Stimulated activated CD4-positive, alpha-beta T cell treated with anti-CD3 and anti-CD28 coated beads, Interleukin-12 subunit alpha, Interleukin-12 subunit beta, amount 100 ng/mL, for 24 hours (primary cell): ENCODE measurements around the gene TRIM24.

Experiments
- DNase-seq, 2 experiments: peaks; one replicate each; pipeline ENCODE4 v3.0.0-alpha.2; 2020; ENCODE audit warnings: low read depth in 2 of 2

TRIM24 gene

DNA sequence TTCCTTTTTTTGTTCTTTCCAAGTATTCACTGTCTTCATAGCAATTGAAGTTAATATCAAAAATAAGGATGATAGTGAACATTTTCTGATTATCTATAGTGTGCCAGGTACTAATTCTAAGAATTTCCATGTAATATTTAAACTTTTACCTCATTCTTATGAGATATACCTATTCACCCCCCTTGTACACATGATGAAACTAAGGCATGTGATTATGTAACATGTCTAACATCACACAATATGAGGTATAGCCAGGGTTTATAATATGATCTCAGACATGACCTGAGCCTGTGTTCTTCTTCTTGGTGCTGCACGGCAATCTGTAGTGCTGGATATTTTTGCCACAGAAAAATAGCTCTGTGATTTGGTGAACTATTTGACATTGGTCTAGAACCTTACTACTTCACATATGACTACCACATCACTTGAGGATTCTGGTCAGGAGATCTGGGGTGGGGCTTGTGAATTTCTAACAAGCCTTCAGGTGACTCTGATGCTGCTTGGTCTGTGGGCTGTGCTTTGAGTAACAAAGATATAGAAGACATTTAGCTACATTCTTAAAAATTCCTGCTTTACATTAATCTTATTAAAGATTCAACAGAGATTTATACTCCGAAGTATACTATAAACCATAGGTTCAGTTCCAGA, 79.1 kb downstream of the TRIM24 start:
- no peak for DNase-seq

- no peak for DNase-seq
These were observed 82.1 kb downstream of the TRIM24 start for GRCh38 chr7:138542183-138542582.

- DNase-seq = no peak
These were observed 83.7 kb downstream of the TRIM24 start for GRCh38 chr7:138543739-138544138.

DNA sequence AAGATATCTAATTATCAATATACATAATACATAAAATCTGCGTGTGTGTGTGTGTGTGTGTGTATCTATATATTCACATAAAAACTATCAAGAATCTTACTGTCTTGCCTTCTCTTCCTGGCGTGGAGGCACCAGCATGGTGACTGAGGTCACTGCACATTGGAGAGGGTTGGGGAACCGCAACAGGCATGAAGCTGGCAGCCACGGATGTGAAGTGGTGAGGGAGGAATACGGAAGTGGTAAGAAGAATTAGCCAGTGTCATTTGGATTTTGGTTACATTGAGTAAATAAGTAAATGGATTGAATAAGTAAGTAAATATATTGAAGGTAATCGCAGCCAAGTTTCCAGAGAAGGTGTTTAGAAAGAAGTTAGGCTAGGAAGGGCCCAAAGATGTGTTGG, 85.1 kb downstream of the TRIM24 start:
- no peak for DNase-seq

DNA sequence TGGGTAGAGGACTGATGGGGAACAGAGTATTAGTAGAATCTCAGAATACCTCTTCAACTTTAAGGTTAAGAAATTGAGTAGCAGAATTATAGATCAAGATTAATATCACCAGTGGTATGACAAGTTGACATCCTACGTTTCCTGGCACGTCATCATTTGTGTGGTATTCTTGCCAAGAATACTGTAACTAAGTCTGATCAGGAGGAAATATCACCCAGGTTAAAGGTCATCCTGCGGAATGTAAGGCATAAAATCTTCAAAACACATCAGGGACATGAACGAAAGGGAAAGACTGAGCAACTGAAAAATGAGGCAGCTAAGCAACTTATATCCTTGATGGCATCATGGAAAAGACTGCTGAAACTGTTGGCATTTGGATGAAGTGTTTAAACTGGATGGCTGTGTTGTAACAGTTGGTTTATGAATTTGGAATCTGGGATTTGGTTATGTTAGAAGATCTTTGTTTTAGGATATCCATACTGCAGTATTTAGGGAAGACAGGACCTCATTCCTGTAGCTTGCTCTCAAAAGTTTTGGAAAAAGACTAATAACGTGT, 86.1 kb downstream of the TRIM24 start:
- no peak for DNase-seq

DNA sequence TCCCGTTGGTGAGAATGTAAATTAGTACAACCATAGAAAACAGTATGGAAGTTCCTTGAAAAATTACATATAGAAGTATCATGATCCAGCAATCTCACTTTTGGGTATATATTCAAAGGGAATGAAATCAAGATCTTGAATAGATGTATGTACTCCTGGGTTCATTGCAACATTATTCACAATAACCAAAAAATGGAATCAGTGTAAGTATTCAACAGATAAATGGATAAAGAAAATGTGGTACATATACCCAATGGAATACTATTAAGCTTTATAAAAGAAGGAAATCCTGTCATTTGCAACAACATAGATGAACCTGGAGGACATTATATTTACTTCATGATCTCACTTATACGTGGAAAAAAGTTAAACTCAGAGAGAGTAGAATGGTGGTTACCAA, 86.8 kb downstream of the TRIM24 start:
- no peak for DNase-seq

DNA sequence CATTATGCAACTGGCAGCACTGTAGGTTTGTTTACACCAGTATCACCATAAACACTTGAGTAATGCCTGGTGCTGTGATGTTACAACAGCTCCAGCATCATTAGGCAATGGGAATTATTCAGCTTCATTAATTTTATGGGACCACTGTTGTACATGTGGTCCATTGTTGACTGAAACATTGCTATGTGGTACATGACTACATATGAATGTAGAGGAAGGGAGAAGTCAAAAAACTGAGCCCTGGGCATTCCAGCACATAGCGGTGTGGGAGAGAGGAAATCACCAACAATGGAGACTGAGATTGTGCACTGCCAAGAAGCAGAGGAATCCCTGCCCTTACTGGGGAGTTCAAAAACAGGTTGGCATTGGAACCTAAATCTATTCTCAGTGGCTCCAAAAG, 89.0 kb downstream of the TRIM24 start:
- no peak for DNase-seq

DNA sequence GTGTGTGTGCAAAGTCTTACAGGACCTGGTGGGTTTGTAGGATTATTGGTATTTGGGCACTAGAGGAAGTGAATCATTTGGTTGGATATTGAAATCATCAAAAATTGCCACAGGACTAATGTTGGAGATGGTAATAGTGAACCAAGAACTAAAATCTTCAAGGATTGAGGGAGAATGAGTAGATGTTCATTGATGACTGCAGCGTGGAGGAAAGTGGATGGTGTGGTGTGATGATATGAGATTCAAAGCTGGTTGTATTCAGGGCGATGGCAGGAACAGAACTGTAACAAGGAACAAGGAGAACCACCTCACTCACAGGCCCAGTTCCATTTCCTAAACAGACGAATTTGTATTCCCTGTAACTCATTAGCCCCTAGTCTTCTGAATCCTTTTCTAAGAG, 90.3 kb downstream of the TRIM24 start:
- no peak for DNase-seq

- DNase-seq = no peak
These were observed 91.0 kb downstream of the TRIM24 start for GRCh38 chr7:138551102-138551501.

GRCh38 chr7:138553805-138554204, 93.7 kb downstream of the TRIM24 start:
- no peak for DNase-seq

GRCh38 chr7:138554674-138555073, 94.6 kb downstream of the TRIM24 start:
- DNase-seq = no peak

DNA sequence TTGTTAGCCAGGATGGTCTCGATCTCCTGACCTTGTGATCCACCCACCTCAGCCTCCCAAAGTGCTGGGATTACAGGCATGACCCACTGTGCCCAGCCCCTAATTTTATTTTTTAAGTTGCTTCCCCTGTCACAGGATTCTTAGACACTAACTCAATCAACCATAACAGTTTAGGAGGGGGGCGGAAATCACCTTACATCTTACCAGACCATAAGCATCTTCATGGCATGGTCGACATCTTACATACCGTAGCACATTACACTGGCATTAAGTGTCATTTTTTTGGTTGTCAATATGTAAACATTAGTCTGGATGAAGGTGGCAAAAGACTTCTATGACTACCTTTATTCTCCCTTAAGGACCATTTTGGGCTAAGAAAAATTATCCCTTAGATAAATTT, 95.6 kb downstream of the TRIM24 start:
- no peak for DNase-seq

- no peak for DNase-seq
These were observed 96.9 kb downstream of the TRIM24 start for GRCh38 chr7:138556771-138557484.

- DNase-seq = no peak
These were observed 99.4 kb downstream of the TRIM24 start for GRCh38 chr7:138559448-138559847.

GRCh38 chr7:138563808-138564207, 103.7 kb downstream of the TRIM24 start:
- no peak for DNase-seq

- no peak for DNase-seq
These were observed 104.3 kb downstream of the TRIM24 start for GRCh38 chr7:138564365-138564764.

DNA sequence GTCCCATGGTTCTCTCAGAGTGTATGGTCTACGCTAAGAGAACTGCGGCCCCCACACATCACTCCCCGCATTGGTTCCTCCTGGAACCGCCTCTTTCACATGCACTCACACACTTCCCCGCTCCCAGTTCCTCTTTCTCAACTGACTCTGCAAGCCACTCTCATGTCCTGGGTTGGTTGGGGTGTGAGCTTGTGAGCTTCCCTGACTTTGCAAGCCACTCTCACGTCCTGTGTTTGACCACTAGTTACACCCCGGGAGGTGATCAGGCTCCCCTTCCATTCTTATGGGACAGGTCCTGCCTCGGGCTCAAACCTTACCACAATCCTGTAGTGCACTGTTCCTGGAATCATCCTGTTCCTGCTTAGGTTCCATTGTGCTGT, 105.0 kb downstream of the TRIM24 start:
- DNase-seq = no peak

DNA sequence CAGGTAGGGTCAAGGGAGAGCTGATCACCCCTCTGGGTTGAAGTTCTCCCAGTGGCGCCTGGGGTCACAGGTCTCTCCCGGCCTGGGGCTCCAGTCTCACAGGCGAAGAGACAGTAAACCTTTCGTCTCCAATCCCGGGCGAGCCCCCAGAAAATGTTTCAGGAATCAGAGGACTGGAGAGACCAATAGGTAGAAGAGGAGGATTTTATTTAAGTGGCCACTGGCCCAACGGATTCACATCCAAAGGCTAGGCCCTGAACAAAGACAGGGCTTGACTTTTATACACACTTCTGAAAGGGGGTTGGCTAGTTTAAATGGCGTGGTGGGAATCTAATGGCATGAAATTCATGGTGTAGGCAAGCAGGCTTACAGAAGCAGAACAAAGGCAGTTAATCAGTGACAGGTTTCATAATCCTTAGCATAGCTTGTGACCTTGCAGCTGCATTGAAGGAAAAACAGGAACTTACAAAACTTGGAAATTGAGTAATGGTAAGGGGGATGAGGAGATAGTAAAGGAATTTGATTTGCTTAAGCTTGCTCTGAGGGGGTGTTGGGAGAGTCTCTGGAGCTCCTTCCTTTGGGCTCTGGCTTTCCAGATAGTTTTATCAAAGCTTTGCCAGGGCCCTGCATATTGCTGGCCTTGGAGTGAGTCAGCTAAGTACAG, 105.5 kb downstream of the TRIM24 start:
- no peak for DNase-seq

DNA sequence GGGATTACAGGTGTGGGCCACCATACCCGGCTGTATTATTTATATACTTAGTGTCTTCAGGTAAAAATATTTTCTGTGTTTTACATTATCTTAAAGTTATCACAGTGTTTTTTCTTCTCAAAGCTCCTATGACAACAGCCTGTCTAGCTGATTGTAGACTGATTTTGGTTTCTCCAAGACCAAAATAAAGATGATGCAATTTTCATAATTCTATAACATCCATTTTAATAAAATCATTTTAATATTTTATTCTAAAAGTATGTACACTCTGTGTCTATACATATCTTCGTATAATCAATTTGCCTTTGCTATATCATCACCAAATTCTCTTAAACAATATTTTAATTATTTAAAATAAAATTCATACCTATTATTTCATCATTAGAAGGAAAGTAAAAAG, 108.6 kb downstream of the TRIM24 start:
- DNase-seq = no peak

DNA sequence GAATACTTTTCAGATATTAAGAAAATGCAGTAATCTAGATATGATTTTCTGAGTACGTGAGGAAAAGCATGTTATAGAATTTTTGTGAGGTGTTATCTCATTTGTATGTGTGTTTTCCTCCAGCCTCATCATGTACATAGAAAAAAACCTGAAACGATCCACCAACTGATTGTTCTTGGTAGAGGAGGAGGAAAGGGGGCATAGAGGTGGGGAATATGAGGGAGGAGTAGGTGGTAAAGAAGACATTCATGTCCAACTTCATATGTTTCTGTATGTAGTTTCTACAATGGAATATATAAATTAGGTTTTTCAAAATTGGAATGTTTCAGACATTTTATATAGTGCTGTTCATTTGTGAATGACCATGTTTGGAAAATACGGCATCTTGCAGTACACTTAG, 109.4 kb downstream of the TRIM24 start:
- DNase-seq = no peak

GRCh38 chr7:138570715-138571114, 110.7 kb downstream of the TRIM24 start:
- no peak for DNase-seq

GRCh38 chr7:138573741-138574140, 113.7 kb downstream of the TRIM24 start:
- no peak for DNase-seq

DNA sequence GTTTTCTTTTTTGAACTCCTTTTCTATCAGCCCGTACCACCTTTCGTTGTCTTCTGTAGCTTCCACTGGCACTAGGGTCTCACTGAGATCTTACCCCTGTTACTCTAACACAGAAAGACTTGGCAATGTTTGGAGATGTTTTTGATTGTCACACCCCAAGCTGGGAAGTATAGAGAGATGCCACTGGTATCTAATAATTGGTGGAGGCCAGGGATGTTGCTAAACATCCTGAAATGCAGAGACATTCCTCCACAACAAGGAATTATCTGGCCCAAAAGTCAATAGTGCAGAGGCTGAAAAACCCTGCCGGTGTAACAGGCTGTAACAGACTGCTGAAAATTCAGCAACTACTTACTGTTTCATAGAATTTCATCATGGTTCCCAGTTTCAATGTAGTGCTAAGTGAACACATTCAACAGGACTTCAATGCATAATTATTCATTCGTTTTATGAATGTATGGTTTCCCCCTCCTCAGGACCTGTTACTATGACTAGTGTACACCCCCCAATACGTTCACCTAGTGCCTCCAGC, 115.9 kb downstream of the TRIM24 start:
- DNase-seq = no peak
